ENCODE results near the gene ICOS.

DNA sequence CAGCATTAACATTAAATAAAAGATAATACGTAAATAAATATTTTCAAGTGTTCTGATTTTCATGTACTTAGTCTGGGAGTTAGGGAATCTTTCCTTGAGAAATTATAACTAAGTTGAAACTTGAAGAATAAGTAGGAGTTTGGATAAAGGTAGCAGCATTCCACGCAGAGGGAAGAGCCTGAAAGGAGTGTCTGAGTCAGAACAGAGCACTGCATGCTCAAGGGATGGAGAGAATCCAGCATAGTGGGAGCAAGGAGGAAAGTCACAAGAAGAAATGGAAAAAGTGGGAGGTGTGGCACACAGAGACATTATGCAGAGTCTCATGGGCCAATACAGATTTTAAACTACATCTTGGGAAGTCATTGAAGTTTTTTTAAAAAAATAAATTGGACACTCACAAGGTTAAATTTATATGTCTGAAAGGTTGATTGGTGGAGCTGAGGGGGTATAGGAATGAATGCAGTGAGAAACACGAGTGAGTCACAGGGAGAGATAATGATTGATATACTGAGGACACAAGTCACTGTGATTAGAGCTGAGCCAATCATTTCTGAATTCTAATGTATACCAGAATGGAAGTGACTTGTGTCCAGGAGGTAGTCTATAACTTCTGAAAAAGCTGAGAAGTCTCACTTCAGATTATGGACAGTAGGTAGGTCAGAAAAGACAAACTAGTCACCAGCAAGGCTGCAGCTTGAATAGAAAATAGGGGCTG is 66.9 kb downstream of the ICOS start:
- TF ChIP-seq, protein P1, sequence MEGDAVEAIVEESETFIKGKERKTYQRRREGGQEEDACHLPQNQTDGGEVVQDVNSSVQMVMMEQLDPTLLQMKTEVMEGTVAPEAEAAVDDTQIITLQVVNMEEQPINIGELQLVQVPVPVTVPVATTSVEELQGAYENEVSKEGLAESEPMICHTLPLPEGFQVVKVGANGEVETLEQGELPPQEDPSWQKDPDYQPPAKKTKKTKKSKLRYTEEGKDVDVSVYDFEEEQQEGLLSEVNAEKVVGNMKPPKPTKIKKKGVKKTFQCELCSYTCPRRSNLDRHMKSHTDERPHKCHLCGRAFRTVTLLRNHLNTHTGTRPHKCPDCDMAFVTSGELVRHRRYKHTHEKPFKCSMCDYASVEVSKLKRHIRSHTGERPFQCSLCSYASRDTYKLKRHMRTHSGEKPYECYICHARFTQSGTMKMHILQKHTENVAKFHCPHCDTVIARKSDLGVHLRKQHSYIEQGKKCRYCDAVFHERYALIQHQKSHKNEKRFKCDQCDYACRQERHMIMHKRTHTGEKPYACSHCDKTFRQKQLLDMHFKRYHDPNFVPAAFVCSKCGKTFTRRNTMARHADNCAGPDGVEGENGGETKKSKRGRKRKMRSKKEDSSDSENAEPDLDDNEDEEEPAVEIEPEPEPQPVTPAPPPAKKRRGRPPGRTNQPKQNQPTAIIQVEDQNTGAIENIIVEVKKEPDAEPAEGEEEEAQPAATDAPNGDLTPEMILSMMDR (conservative IDR thresholded peaks at IDR 0.05 in 1 of 2, IDR thresholded peaks at IDR 0.05 in 1 of 2; ENCODE audit: extremely low read depth in 1 of 2, insufficient read depth in 1 of 2, low read depth in 1 of 2, low read length in 2 of 2), result no peak
- no peak for TF ChIP-seq EZH2 (IDR thresholded peaks at IDR 0.05; ENCODE audit: borderline replicate concordance, low read length)

All from mammary epithelial cell (primary cell).